Endothelial cell of umbilical vein (primary cell): Measurements from ENCODE around the gene FYB2. TPM values are rescaled to one million over a fixed set of nuclear protein-coding genes. Genes with fewer than 3 reads are reported as not detected.

ENCODE experiments used
- BruUV-seq: library from RNA; stranded (reverse); fragments of 400-500 nt; replicated peaks from 2 replicates; lab custom pipeline; 2021; lab: Mats Ljungman, UMichigan
- CTCF ChIA-PET: fragments of 300-600, 350-600 bp; sonication (Branson Sonifier 250); formaldehyde crosslinking; loops from one replicate; lab custom pipeline; 2021; ENCODE audit warnings: antibody characterized with exemption, inconsistent platforms; lab: Charles Lee
- POLR2A ChIA-PET: fragments of 300-600, 350-600 bp; sonication (Branson Sonifier 250); formaldehyde crosslinking; loops from one replicate; lab custom pipeline; 2021; ENCODE audit warnings: antibody characterized with exemption, inconsistent platforms; lab: Charles Lee
- DNase-seq: peaks from one replicate; pipeline ENCODE4 v3.0.0-alpha.2; 2011; ENCODE audit warnings: low read depth, low spot score
- FAIRE-seq: peaks from 2 replicates; lab custom pipeline; 2011; peaks lifted over from hg19 to GRCh38; lab: Jason Lieb, UNC
- H2AFZ ChIP-seq: 2 replicates; pipeline ENCODE4 v1.6.0; 2012; ENCODE audit warnings: low read depth, low read length, control low read depth, inconsistent platforms
- H3K27ac ChIP-seq: 2 replicates; pipeline ENCODE4 v1.5.1; 2011; ENCODE audit warnings: low read depth, mild to moderate bottlenecking, control low read depth, low read length, moderate library complexity; ENCODE audit not compliant: insufficient read depth
- H3K27me3 ChIP-seq, 2 experiments: 2 replicates each; pipeline versions ENCODE4 v1.6.0 to v1.6.1; 2011; ENCODE audit warnings: low read length in 2 of 2, mixed read lengths in 1 of 2; ENCODE audit not compliant: control insufficient read depth in 2 of 2, insufficient read depth in 2 of 2
- H3K36me3 ChIP-seq, 2 experiments: 2 replicates in 1 of 2; 3 replicates in 1 of 2; pipeline ENCODE4 v1.5.1; 2011; ENCODE audit warnings: low read length in 2 of 2, mild to moderate bottlenecking in 1 of 2, moderate library complexity in 1 of 2; ENCODE audit not compliant: control insufficient read depth in 2 of 2, insufficient read depth in 2 of 2; ENCODE audit errors: extremely low read depth in 1 of 2
- H3K4me1 ChIP-seq: 3 replicates; pipeline ENCODE4 v1.5.1; 2011; ENCODE audit warnings: mild to moderate bottlenecking, low read length; ENCODE audit not compliant: control insufficient read depth, insufficient read depth; ENCODE audit errors: extremely low read depth
- H3K4me2 ChIP-seq: 2 replicates; pipeline ENCODE4 v1.6.1; 2011; ENCODE audit warnings: low read length, control low read depth, mixed read lengths; ENCODE audit not compliant: insufficient read depth
- H3K4me3 ChIP-seq, 3 experiments: fragments of 200-600 bp in 1 of 3; sonication (generic), shearing (Covaris generic) in 1 of 3; replicated peaks in 1 of 3; 2 replicates each; pipeline ENCODE4 v1.5.1; 2011 to 2016; ENCODE audit warnings: control low read depth in 3 of 3, low read length in 3 of 3, mild to moderate bottlenecking in 2 of 3, inconsistent platforms in 1 of 3, low read depth in 1 of 3, moderate library complexity in 1 of 3; ENCODE audit not compliant: insufficient read depth in 1 of 3
- H3K79me2 ChIP-seq: 2 replicates; pipeline ENCODE4 v1.6.0; 2012; ENCODE audit warnings: low read length, inconsistent platforms; ENCODE audit not compliant: control insufficient read depth, insufficient read depth
- H3K9ac ChIP-seq: replicated peaks from 2 replicates; pipeline ENCODE3; 2011; ENCODE audit warnings: low read length, control low read depth; ENCODE audit not compliant: insufficient read depth; ENCODE audit errors: extremely low read depth
- H3K9me1 ChIP-seq: replicated peaks from 3 replicates; pipeline ENCODE4 v1.6.0; 2011; ENCODE audit warnings: mild to moderate bottlenecking, low read length; ENCODE audit not compliant: control insufficient read depth, insufficient read depth; ENCODE audit errors: extremely low read depth
- H3K9me3 ChIP-seq: replicated peaks from 2 replicates; pipeline ENCODE4 v1.5.1; 2012; ENCODE audit warnings: low read length, inconsistent platforms; ENCODE audit not compliant: control insufficient read depth, insufficient read depth
- H4K20me1 ChIP-seq: replicated peaks from 2 replicates; pipeline ENCODE3; 2011; ENCODE audit warnings: mild to moderate bottlenecking, low read length; ENCODE audit not compliant: control insufficient read depth, insufficient read depth; ENCODE audit errors: extremely low read depth
- EZH2 ChIP-seq: IDR thresholded peaks from 2 replicates; pipeline ENCODE4 v1.6.1; 2012; ENCODE audit warnings: borderline replicate concordance, low read depth, mild to moderate bottlenecking, moderate library complexity, low read length, inconsistent platforms; ENCODE audit not compliant: severe bottlenecking
- FOS ChIP-seq: IDR thresholded peaks from 2 replicates; pipeline ENCODE4 v1.6.1; 2011; ENCODE audit warnings: mild to moderate bottlenecking, low read length, moderate library complexity, borderline replicate concordance; ENCODE audit not compliant: insufficient read depth
- GATA2 ChIP-seq: IDR thresholded peaks from 2 replicates; pipeline ENCODE4 v1.7.0; 2011; ENCODE audit warnings: low read depth, mild to moderate bottlenecking, moderate library complexity, mixed read lengths, low read length; ENCODE audit not compliant: insufficient read length, insufficient read depth
- JUN ChIP-seq: IDR thresholded peaks from 2 replicates; pipeline ENCODE4 v1.6.1; 2011; ENCODE audit warnings: borderline replicate concordance, low read depth; ENCODE audit not compliant: insufficient read length, insufficient read depth
- MAX ChIP-seq: IDR thresholded peaks from 2 replicates; pipeline ENCODE4 v1.6.1; 2011; ENCODE audit not compliant: insufficient read depth, insufficient read length
- MYC ChIP-seq: IDR thresholded peaks from one replicate; pipeline ENCODE4 v1.6.1; 2011; ENCODE audit warnings: mild to moderate bottlenecking, low read depth, low read length
- POLR2A ChIP-seq: IDR thresholded peaks from 2 replicates; pipeline ENCODE4 v1.6.1; 2012; ENCODE audit warnings: low read depth, mild to moderate bottlenecking, control low read depth, low read length
- POLR2AphosphoS5 ChIP-seq: IDR thresholded peaks from 2 replicates; pipeline ENCODE4 v1.6.1; 2012; ENCODE audit warnings: low read depth, mild to moderate bottlenecking, control low read depth, low read length, moderate library complexity; ENCODE audit not compliant: insufficient read depth
- dilution Hi-C: fragments of 300-500 bp; cut with MboI; formaldehyde crosslinking; loops from one replicate; pipeline ENCODE4 v1.15.0; 2019; ENCODE audit warnings: low sequenced_read_pairs; ENCODE audit not compliant: extremely low pct_ligation_motif_present
- intact Hi-C: fragments of 100-400 bp; cut with micrococcal nuclease; formaldehyde crosslinking; loops from one replicate; pipeline ENCODE4 v1.10.0; 2022
- polyA plus RNA-seq, 4 experiments: library from polyadenylated mRNA; depleted of rRNA in 3 of 4; stranded (reverse) in 3 of 4; unstranded in 1 of 4; fragments of >200 nt; gene quantifications; 2 replicates each; pipeline versions ENCODE4 v1.2.1 to v1.2.3, GENCODE V29; 2011 to 2012; ENCODE audit warnings: missing spikeins in 1 of 4
- total RNA-seq: library from RNA; stranded (reverse); gene quantifications from 2 replicates; pipeline ENCODE4 v1.2.3, GENCODE V29; 2021
- TF ChIP-seq, protein P1 (sequence below), 2 donors: IDR thresholded peaks; 1 replicate in 1 of 2; 2 replicates in 1 of 2; pipeline ENCODE4 v1.5.1; 2011; ENCODE audit warnings: low read length in 2 of 2, mild to moderate bottlenecking in 2 of 2, moderate library complexity in 2 of 2, control low read depth in 1 of 2, inconsistent platforms in 1 of 2, low read depth in 1 of 2; ENCODE audit not compliant: insufficient read depth in 1 of 2; ENCODE audit errors: extremely low read depth in 1 of 2

Gene FYB2
- total and polyA plus RNA-seq, 2 donors (not counting 3 experiments of a cell fraction or from before 2014, with no cell fraction given), result not detected

- Histone ChIP-seq H3K4me3 (no peak overlapping the region), H3K79me2 (no peaks in the 10 kb centered on the region), H2AFZ (no peak overlapping the region), H4K20me1 (no peaks in the 10 kb centered on the region), H3K4me1 (no peaks in the 10 kb centered on the region), H3K36me3 (no peaks in the 10 kb centered on the region), H3K9me3 (no peaks in the 10 kb centered on the region), H3K9ac (no peak overlapping the region), H3K9me1 (no peaks in the 10 kb centered on the region), H3K27me3 (peaks cover 0 to 7% of the 10 kb centered on the region in 2 experiments), H3K4me2 (no peak overlapping the region), H3K27ac (no peak overlapping the region)
- intact Hi-C loops, result no loop called here
- BruUV-seq, result no TSS peak
- POLR2A ChIA-PET, result no interaction called here
- dilution Hi-C loops, result no loop called here
- DNase-seq, result no peak
- TF ChIP-seq FOS, result no peak
- no peak for TF ChIP-seq MYC
- TF ChIP-seq, protein P1, sequence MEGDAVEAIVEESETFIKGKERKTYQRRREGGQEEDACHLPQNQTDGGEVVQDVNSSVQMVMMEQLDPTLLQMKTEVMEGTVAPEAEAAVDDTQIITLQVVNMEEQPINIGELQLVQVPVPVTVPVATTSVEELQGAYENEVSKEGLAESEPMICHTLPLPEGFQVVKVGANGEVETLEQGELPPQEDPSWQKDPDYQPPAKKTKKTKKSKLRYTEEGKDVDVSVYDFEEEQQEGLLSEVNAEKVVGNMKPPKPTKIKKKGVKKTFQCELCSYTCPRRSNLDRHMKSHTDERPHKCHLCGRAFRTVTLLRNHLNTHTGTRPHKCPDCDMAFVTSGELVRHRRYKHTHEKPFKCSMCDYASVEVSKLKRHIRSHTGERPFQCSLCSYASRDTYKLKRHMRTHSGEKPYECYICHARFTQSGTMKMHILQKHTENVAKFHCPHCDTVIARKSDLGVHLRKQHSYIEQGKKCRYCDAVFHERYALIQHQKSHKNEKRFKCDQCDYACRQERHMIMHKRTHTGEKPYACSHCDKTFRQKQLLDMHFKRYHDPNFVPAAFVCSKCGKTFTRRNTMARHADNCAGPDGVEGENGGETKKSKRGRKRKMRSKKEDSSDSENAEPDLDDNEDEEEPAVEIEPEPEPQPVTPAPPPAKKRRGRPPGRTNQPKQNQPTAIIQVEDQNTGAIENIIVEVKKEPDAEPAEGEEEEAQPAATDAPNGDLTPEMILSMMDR (IDR thresholded peaks at IDR 0.05; ENCODE audit: extremely low read depth in 1 of 2, insufficient read depth in 1 of 2, low read depth in 1 of 2, low read length in 2 of 2), result no peak
- TF ChIP-seq MAX, result no peak
- TF ChIP-seq EZH2, result no peak
- TF ChIP-seq POLR2A, result no peak
- TF ChIP-seq GATA2, result no peak
- no peak for TF ChIP-seq POLR2AphosphoS5
- TF ChIP-seq JUN, result no peak
- CTCF ChIA-PET, result no interaction called here
- no peak for FAIRE-seq
Measured at GRCh38 chr1:56728964-56729363, 90.2 kb downstream of the FYB2 start.
